ENCODE data around the gene RNF222. TPM values are rescaled to one million over a fixed set of nuclear protein-coding genes. Genes with fewer than 3 reads are reported as not detected.
A peak's percentile ranks its signal among the peaks of the same experiment; 100 is the strongest.

Gene RNF222
- total and polyA plus RNA-seq, 2 of the 8 experiments (the other 6 are each of a cell fraction or from before 2014, with no cell fraction given) = not detected

GRCh38 chr17:8435245-8436168, 37.9 kb upstream of the RNF222 start, which contains the start of gene NDEL1:
Gene NDEL1, plus strand, starts transcription at chr17:8435884. Its CDS starts 8,388 bp downstream, at chr17:8444272.
- H2BK5ac ChIP-seq (ENCODE audit: low read depth, low read length) = peak within 1 kb of the TSS; percentile 71
- H3K23ac ChIP-seq (ENCODE audit: insufficient read length) = no peak within 1 kb of the TSS
- peak within 1 kb of the TSS; percentile 64 for H3K27ac ChIP-seq (ENCODE audit: low read depth, low read length)
- CTCF ChIA-PET (ENCODE audit: partially characterized antibody) = interaction anchor here (1.3 kb wide), 1 partner anchor 135 kb away, joined by 3 read pairs; no protein-coding TSS in a partner anchor
- H2BK15ac ChIP-seq (ENCODE audit: low read length) = no peak within 1 kb of the TSS
- DNase-seq (ENCODE audit: low read depth in 1 of 2, low spot score in 2 of 2) (peak; percentile 91 to 98), FAIRE-seq (no peak)
- no peaks in the 10 kb centered on the region for H3K36me3 ChIP-seq (ENCODE audit: control insufficient read depth in 2 of 4, insufficient read depth in 4 of 4, low read length in 3 of 4)
- peak within 1 kb of the TSS; percentile 70 for H3K56ac ChIP-seq (replicated peaks; ENCODE audit: insufficient read length, low read depth, low read length)
- peak within 1 kb of the TSS; percentile 64 to 96 (median 72) for H3K9ac ChIP-seq (replicated peaks in 1 of 4; ENCODE audit: extremely low read depth in 1 of 4, low read depth in 3 of 4, low read length in 3 of 4)
- peak within 1 kb of the TSS; percentile 84 to 95 (median 91) for H3K4me3 ChIP-seq (ENCODE audit: extremely low read depth in 1 of 4, insufficient read depth in 2 of 4, low read depth in 3 of 4, low read length in 4 of 4)
- peaks cover 0 to 30% of the 10 kb centered on the region in 2 experiments; a peak in 2 of 4 replicates for H3K79me2 ChIP-seq (ENCODE audit: control insufficient read depth in 1 of 2, insufficient read depth in 2 of 2, low read length in 2 of 2)
- WGBS, 2 experiments (ENCODE audit: extremely low coverage in 1 of 2, insufficient coverage in 1 of 2, insufficient read length in 1 of 2, insufficient replicate concordance in 2 of 2, low coverage in 1 of 2, low lambda C conversion rate in 2 of 2, missing lambda C conversion rate in 1 of 2) = 8% methylated on average over 44 of the region's 68 CpGs; no CpG with 5 or more reads in 1 of the 2 experiments
- no peak within 1 kb of the TSS for H2BK120ac ChIP-seq (replicated peaks; ENCODE audit: low read depth, low read length)
- no peak within 1 kb of the TSS for H2AK5ac ChIP-seq (ENCODE audit: low read depth, low read length)
- H3K9me3 ChIP-seq (ENCODE audit: insufficient read depth in 2 of 2, low read depth in 1 of 2, low read length in 1 of 2) = no peaks in the 10 kb centered on the region
- peak within 1 kb of the TSS; percentile 74 for H3K4ac ChIP-seq (replicated peaks; ENCODE audit: insufficient read length, low read depth, low read length)
- peak within 1 kb of the TSS; percentile 84 for H2AFZ ChIP-seq (ENCODE audit: low read length)
- no peaks in the 10 kb centered on the region for H3K27me3 ChIP-seq (replicated peaks in 1 of 4; ENCODE audit: control insufficient read depth in 3 of 4, extremely low read depth in 1 of 4, insufficient read depth in 3 of 4, low read length in 3 of 4)
- peak within 1 kb of the TSS; percentile 65 for H4K91ac ChIP-seq (replicated peaks; ENCODE audit: insufficient read length, low read length)
- no peaks in the 10 kb centered on the region; the same call in 1 of the 2 replicates for H3K79me1 ChIP-seq (ENCODE audit: low read depth, low read length)
- peak within 1 kb of the TSS; percentile 71 for H3K18ac ChIP-seq (ENCODE audit: extremely low read depth, low read length)
- H3K14ac ChIP-seq (ENCODE audit: insufficient read length) = no peak within 1 kb of the TSS
- H2BK12ac ChIP-seq (ENCODE audit: low read depth, low read length) = no peak within 1 kb of the TSS
- peak within 1 kb of the TSS; percentile 75 for H4K5ac ChIP-seq (ENCODE audit: insufficient read length, low read depth, low read length)
- peaks cover 0 to 2% (median under 1%) of the 10 kb centered on the region in 4 experiments; a peak in 2 of 7 replicates for H3K4me1 ChIP-seq (replicated peaks in 1 of 4; ENCODE audit: control insufficient read depth in 3 of 4, insufficient read depth in 4 of 4, low read length in 3 of 4)
- POLR2A ChIA-PET (ENCODE audit: partially characterized antibody) = interaction anchor here (0.6 to 1.8 kb wide), 6 partner anchors 9 to 177 kb away, joined by 3 to 10 read pairs (median 4); partner anchors contain the start of gene RPL26
- peaks cover 0 to 2% of the 10 kb centered on the region in 2 experiments for H4K20me1 ChIP-seq (replicated peaks in 1 of 2; ENCODE audit: control insufficient read depth in 1 of 2, insufficient read depth in 2 of 2, low read length in 2 of 2)
- peak within 1 kb of the TSS; percentile 79 for H4K8ac ChIP-seq (ENCODE audit: extremely low read depth, insufficient read depth, low read length)
- no peaks in the 10 kb centered on the region for H3K23me2 ChIP-seq (ENCODE audit: low read depth, low read length)
- no peak within 1 kb of the TSS for H2BK20ac ChIP-seq (ENCODE audit: low read length)
- H3K4me2 ChIP-seq (ENCODE audit: insufficient read depth in 1 of 2, low read depth in 2 of 2, low read length in 2 of 2) = peak within 1 kb of the TSS; percentile 83 to 85
- TF ChIP-seq EP300 (IDR thresholded peaks at IDR 0.05; ENCODE audit: borderline replicate concordance in 1 of 2, low read depth in 2 of 2, low read length in 2 of 2) (no peak), TAF1 (IDR thresholded peaks at IDR 0.05; ENCODE audit: low read depth, low read length) (peak; percentile 92), TEAD4 (IDR thresholded peaks at IDR 0.05; ENCODE audit: low read depth, low read length) (no peak), SRF (IDR thresholded peaks at IDR 0.05; ENCODE audit: low read depth, low read length) (no peak), JUN (IDR thresholded peaks at IDR 0.05; ENCODE audit: low read depth, low read length) (no peak), USF2 (IDR thresholded peaks at IDR 0.05; ENCODE audit: low read length) (no peak), ZNF274 (IDR thresholded peaks at IDR 0.05; ENCODE audit: borderline replicate concordance, extremely low read depth, low read length) (no peak), RXRA (IDR thresholded peaks at IDR 0.05; ENCODE audit: insufficient read depth, low read depth, low read length) (no peak), SIX5 (IDR thresholded peaks at IDR 0.05; ENCODE audit: low read depth, low read length) (no peak), KDM4A (IDR thresholded peaks at IDR 0.05; ENCODE audit: low read depth, low read length, severe bottlenecking) (no peak)

Data from H1 (cell line).